Measurements from ENCODE around the gene LMNB1.
A peak's percentile ranks its signal among the peaks of the same experiment; 100 is the strongest.
"Not testable (repeated sequence)": the region's sequence is repeated elsewhere in the genome, so short reads cannot be mapped to it uniquely, and the experiment has no call there.

The LMNB1 gene

DNA sequence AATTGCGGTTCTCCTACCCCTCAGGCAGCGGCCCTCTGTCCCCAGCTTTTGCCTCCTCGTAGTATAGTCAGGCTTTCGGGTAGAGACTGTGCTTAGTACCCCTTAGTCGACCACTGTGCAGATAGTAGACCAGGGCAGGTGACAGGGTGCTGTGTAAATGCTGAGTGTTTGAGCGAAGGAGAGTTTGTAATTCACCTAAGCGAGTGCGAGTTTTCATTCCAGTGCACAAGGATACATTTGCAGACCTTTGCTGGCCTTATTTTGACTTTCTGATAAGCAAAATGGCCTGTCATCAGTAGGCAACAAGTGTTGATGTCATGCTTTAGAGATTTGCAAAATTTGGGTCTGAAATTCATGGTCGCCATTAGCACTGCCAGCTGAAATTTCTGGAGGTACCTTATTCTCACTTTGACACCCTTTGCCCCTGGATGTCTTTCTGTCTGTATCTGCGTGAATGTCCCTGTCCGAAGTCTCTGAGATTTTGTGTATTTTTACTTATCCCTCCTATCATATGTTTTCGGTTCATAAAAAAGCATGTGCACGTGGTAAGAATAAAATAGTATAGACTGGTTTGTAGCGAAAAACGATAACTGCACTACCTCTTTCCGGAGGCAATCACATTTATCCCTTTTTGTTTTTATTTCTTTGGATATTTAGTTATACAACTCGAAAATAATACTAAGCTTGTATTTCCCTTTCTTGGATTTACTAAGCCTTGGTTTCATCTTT lies 1.9 kb downstream of the LMNB1 start:
- H3K4me1 ChIP-seq (ENCODE audit: control insufficient read depth, insufficient read depth, low read length, poor library complexity, severe bottlenecking) = no peaks in the 10 kb centered on the region
- peak overlapping the region; percentile 92 for H3K4me3 ChIP-seq (ENCODE audit: extremely low read depth, insufficient read depth, low read length, poor library complexity, severe bottlenecking)
- peaks cover 24% of the 10 kb centered on the region for H3K36me3 ChIP-seq (ENCODE audit: control insufficient read depth, insufficient read depth, low read length)
- peak overlapping the region; percentile 96 for H3K27ac ChIP-seq (ENCODE audit: low read depth, low read length, severe bottlenecking)
- H3K9me3 ChIP-seq (ENCODE audit: control insufficient read depth, low read length) = peaks cover 4% of the 10 kb centered on the region
- WGBS, 2 experiments (ENCODE audit: insufficient coverage in 2 of 2) = 0% methylated on average over 6 to 7 of the region's 17 CpGs

DNA sequence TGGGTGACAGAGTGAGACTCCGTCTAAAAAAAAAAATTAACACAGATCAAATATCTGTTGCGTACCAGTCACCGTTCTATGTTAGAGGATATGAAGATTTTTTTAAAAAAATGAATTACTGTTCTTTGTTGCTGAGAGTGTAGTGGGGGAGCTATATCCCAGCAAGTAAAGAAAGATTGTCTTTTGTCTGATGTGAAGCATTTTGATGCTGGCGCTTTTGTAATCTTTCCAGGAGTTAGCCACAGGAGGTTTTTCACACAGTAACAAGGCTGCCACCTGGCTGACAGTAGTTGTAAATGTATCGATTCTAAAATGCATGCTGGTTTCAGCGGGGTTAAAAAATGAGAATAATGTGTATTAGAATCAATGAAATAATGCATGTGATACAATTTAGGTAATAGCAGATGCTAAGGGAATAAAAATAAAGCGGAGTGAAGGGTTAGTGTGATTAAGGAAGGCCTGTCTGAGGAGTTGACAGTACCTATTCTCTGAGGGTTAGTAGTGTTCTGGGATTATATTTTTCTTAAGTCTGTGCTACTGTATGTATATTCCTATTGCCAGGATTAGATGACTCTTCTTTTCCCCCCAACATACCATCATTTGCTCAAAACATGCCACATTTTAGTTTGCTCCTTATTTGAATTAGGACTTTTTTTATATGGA lies 3.4 kb downstream of the LMNB1 start:
- 39 to 46% methylated on average over 4 of the region's 7 CpGs for WGBS, 2 experiments (ENCODE audit: insufficient coverage in 2 of 2)
- H3K9me3 ChIP-seq (ENCODE audit: control insufficient read depth, low read length) = peaks cover 4% of the 10 kb centered on the region
- peak overlapping the region; percentile 92 for H3K4me3 ChIP-seq (ENCODE audit: extremely low read depth, insufficient read depth, low read length, poor library complexity, severe bottlenecking)
- H3K27ac ChIP-seq (ENCODE audit: low read depth, low read length, severe bottlenecking) = peak overlapping the region; percentile 10
- H3K4me1 ChIP-seq (ENCODE audit: control insufficient read depth, insufficient read depth, low read length, poor library complexity, severe bottlenecking) = no peaks in the 10 kb centered on the region
- H3K36me3 ChIP-seq (ENCODE audit: control insufficient read depth, insufficient read depth, low read length) = peaks cover 24% of the 10 kb centered on the region

DNA sequence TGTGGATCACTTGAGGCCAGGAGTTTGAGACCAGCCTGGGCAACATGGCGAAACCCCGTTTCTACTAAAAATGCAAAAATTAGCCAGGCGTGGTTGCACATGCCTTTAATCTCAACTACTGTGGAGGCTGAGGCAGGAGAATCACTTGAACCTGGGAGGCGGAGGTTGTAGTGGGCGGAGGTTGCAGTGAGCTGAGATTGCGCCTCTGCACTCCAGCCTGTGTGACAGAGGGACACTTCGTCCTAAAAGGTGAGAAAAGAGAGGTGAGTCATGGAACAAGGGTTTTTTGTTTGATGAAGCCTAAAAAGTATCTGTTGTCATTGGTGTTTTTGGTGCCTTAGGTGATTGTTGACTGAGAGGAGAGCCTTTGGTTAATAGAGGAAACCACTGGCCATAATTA lies 11.5 kb downstream of the LMNB1 start:
- H3K4me3 ChIP-seq (ENCODE audit: extremely low read depth, insufficient read depth, low read length, poor library complexity, severe bottlenecking); H3K4me1 ChIP-seq (ENCODE audit: control insufficient read depth, insufficient read depth, low read length, poor library complexity, severe bottlenecking); H3K9me3 ChIP-seq (ENCODE audit: control insufficient read depth, low read length): not testable (repeated sequence)
- H3K36me3 ChIP-seq (ENCODE audit: control insufficient read depth, insufficient read depth, low read length) = peaks cover 29% of the 10 kb centered on the region
- WGBS, 2 experiments (ENCODE audit: insufficient coverage in 2 of 2) = 90 to 96% methylated on average over 7 of the region's 7 CpGs
- peak overlapping the region; percentile 5 for H3K27ac ChIP-seq (ENCODE audit: low read depth, low read length, severe bottlenecking)

DNA sequence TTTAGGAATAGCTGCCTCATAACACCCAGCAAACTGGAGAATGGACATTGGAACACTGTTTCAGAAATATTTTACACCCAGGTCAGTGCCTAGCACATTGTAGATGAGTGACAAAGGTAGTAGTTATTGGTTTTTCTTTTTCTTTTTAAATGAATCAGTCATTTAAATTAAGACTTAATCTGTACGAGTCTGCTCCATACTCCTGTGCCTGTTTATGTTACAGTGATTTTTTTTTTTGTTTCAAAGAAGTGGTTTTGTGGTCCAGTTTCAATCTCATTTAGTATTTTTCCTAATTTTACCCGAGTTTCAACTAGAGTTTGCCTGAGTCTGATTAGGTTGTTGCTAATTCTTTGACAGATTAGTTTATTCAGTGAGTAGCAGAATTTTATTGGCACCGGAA lies 16.2 kb downstream of the LMNB1 start:
- no peaks in the 10 kb centered on the region for H3K9me3 ChIP-seq (ENCODE audit: control insufficient read depth, low read length)
- no peak overlapping the region for H3K4me3 ChIP-seq (ENCODE audit: extremely low read depth, insufficient read depth, low read length, poor library complexity, severe bottlenecking)
- H3K27ac ChIP-seq (ENCODE audit: low read depth, low read length, severe bottlenecking) = no peak overlapping the region
- peaks cover 3% of the 10 kb centered on the region for H3K4me1 ChIP-seq (ENCODE audit: control insufficient read depth, insufficient read depth, low read length, poor library complexity, severe bottlenecking)
- peaks cover 18% of the 10 kb centered on the region for H3K36me3 ChIP-seq (ENCODE audit: control insufficient read depth, insufficient read depth, low read length)
- 100% methylated on average over 1 of the region's 3 CpGs for WGBS, 2 experiments (ENCODE audit: insufficient coverage in 2 of 2)

DNA sequence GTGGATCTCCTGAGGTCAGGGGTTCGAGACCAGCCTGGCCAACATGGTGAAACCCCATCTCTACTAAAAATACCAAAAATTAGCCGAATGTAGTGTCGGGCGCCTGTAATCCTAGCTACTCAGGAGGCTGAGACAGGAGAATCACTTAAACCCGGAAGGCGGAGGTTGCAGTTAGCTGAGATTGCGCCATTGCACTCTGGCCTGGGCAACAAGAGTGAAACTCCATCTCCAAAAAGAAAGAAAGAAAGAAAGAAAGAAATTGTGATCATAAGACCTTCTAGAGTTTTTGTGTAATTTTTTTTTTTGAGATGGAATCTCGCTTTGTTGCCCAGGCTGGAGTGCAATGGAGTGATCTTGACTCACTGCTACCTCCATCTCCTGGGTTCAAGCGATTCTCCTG lies 16.7 kb downstream of the LMNB1 start:
- WGBS, 2 experiments (ENCODE audit: insufficient coverage in 2 of 2) = 85 to 87% methylated on average over 8 to 9 of the region's 9 CpGs

DNA sequence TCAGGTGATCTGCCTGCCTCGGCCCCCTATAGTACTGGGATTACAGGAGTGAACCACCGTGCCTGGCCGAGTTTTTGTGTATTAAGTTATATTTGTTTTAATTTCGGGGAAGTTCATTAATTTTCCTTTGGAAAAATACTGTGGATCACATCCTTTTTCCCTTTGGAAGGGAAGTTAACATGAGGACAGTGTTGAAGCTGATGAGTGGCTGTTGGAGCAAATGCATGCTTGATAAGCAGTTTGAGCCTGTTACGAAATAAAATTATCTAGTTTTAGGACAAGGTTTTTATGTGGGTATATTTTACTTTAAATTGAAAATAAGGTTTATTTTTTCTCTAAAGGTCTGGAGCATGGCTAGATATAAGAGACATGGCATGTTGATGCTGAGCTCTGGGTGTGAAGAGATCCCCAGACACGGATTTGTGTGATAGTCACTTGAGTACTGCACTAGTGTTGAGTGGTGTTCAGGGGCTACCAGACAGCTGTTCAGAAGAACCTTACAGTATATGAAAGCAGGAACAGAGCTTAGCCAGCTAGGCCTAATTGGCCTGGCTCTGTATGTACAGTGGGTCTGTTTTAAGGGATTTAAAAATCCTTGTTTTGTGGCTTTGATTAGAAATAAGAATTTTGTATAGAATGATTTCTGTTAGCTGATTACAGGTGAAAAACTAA lies 17.4 kb downstream of the LMNB1 start:
- no peaks in the 10 kb centered on the region for H3K9me3 ChIP-seq (ENCODE audit: control insufficient read depth, low read length)
- 81 to 90% methylated on average over 2 to 6 of the region's 6 CpGs for WGBS, 2 experiments (ENCODE audit: insufficient coverage in 2 of 2)
- H3K4me3 ChIP-seq (ENCODE audit: extremely low read depth, insufficient read depth, low read length, poor library complexity, severe bottlenecking) = no peak overlapping the region
- H3K36me3 ChIP-seq (ENCODE audit: control insufficient read depth, insufficient read depth, low read length) = peaks cover 11% of the 10 kb centered on the region
- H3K4me1 ChIP-seq (ENCODE audit: control insufficient read depth, insufficient read depth, low read length, poor library complexity, severe bottlenecking) = no peaks in the 10 kb centered on the region
- H3K27ac ChIP-seq (ENCODE audit: low read depth, low read length, severe bottlenecking) = no peak overlapping the region

More for the DNA sequence above, 16.7 kb downstream of the LMNB1 start:
- not testable (repeated sequence) for H3K27ac ChIP-seq (ENCODE audit: low read depth, low read length, severe bottlenecking); H3K4me3 ChIP-seq (ENCODE audit: extremely low read depth, insufficient read depth, low read length, poor library complexity, severe bottlenecking); H3K4me1 ChIP-seq (ENCODE audit: control insufficient read depth, insufficient read depth, low read length, poor library complexity, severe bottlenecking); H3K9me3 ChIP-seq (ENCODE audit: control insufficient read depth, low read length)
- H3K36me3 ChIP-seq (ENCODE audit: control insufficient read depth, insufficient read depth, low read length) = peaks cover 16% of the 10 kb centered on the region

DNA sequence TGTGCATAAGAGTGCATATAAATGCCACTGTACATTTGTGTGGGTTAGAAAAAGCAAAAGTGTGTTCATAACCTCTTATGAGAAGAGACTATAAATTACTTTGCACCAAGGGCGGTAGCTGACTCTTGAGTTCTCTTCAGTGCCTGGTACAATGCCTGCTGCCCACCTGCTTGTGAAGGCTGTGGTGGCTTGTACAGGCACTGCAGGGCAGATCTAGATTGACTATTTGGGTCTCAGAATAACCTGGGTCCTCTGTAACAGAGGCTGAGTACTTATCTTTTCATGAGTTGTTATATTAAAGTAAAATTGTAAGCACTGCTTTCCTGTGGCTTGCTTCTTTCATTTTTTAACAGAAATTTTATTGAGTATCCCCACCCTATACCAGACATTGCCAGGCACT lies 22.8 kb downstream of the LMNB1 start:
- H3K36me3 ChIP-seq (ENCODE audit: control insufficient read depth, insufficient read depth, low read length) = peaks cover 22% of the 10 kb centered on the region
- H3K4me1 ChIP-seq (ENCODE audit: control insufficient read depth, insufficient read depth, low read length, poor library complexity, severe bottlenecking) = peaks cover 4% of the 10 kb centered on the region
- WGBS, 2 experiments (ENCODE audit: insufficient coverage in 2 of 2) = 100% methylated on average over 1 of the region's 1 CpG; no CpG with 5 or more reads in 1 of the 2 experiments
- H3K4me3 ChIP-seq (ENCODE audit: extremely low read depth, insufficient read depth, low read length, poor library complexity, severe bottlenecking) = no peak overlapping the region
- peak overlapping the region; percentile 29 for H3K27ac ChIP-seq (ENCODE audit: low read depth, low read length, severe bottlenecking)
- H3K9me3 ChIP-seq (ENCODE audit: control insufficient read depth, low read length) = no peaks in the 10 kb centered on the region

DNA sequence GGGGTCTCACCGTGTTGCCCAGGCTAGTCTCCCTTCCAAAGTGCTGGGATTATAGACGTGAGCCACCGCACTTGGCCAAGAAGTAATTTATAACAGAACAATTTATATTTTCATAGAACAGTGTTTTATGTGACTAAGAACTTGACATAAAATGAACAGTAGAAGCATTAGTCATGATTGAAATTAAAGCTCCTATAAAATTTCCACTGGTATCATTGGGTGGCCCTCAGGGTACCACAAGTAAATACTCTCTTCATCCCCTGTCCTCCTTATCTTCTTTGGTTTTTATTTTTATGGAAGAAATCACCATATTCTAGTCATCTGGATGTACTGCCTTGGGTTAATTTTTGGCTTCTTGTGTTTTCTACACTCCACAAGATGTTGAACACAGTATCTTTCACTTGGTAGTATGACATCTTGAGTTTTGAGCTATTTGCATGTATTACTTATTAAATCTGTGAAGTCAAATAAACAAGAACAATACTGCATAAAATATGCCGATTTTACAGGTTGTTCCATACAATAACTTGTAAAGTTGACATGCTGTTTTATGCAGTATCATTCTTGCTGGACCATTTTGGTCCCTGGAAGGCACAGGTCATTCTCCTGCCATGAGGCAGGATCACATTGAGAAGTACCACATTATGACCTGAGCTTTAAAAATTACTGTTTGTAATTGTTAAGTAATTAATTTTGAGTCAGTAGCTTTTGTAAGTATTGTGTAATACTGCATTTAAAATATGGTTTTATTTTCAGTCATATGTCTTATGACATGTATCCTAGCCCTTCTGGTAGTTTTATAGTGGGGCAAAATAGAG lies 24.4 kb downstream of the LMNB1 start:
- Histone ChIP-seq H3K9me3 (ENCODE audit: control insufficient read depth, low read length) (no peaks in the 10 kb centered on the region), H3K4me3 (ENCODE audit: extremely low read depth, insufficient read depth, low read length, poor library complexity, severe bottlenecking) (no peak overlapping the region), H3K4me1 (ENCODE audit: control insufficient read depth, insufficient read depth, low read length, poor library complexity, severe bottlenecking) (peaks cover 4% of the 10 kb centered on the region), H3K36me3 (ENCODE audit: control insufficient read depth, insufficient read depth, low read length) (peaks cover 38% of the 10 kb centered on the region), H3K27ac (ENCODE audit: low read depth, low read length, severe bottlenecking) (no peak overlapping the region)
- WGBS, 2 experiments (ENCODE audit: insufficient coverage in 2 of 2) = 75% methylated on average over 2 of the region's 4 CpGs; no CpG with 5 or more reads in 1 of the 2 experiments

DNA sequence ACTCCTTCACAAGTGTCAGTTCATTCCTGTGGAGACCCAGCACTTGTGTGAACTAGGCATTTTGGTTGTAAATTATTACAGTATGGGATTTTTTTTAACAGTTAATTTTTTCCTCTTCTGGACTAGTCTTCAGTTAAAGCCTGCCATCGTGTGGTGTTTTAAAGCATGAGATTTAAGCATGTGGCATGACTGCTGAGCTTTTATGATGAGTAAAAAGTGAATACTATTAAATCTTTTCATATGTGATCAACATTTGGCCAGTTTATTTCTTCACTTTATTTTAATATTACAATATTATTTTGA lies 25.0 kb downstream of the LMNB1 start:
- Histone ChIP-seq H3K27ac (ENCODE audit: low read depth, low read length, severe bottlenecking) (no peak overlapping the region), H3K9me3 (ENCODE audit: control insufficient read depth, low read length) (no peaks in the 10 kb centered on the region), H3K4me3 (ENCODE audit: extremely low read depth, insufficient read depth, low read length, poor library complexity, severe bottlenecking) (no peak overlapping the region), H3K4me1 (ENCODE audit: control insufficient read depth, insufficient read depth, low read length, poor library complexity, severe bottlenecking) (peaks cover 4% of the 10 kb centered on the region), H3K36me3 (ENCODE audit: control insufficient read depth, insufficient read depth, low read length) (peaks cover 44% of the 10 kb centered on the region)
- WGBS, 2 experiments (ENCODE audit: insufficient coverage in 2 of 2) = no CpG with 5 or more reads among the region's 1 CpG

DNA sequence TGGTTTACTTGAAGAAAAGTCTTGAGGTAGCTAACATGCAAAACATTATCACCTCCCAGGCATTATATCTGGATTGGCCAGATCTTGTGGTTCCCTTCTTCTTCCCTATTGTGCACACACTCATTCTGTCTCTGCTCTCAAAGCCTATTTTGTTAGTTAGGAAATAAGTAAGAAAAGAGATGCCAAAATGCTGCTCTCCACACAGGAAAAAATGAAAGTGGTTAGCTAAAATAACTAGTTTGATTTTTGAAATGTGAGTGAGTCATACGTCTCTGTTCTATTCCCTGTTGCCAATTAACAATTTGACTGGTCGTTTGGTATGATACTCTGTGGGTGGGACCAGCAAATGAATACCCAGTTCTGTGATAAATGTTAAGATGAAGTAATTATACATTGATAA lies 28.1 kb downstream of the LMNB1 start:
- no peaks in the 10 kb centered on the region for H3K9me3 ChIP-seq (ENCODE audit: control insufficient read depth, low read length)
- peaks cover 55% of the 10 kb centered on the region for H3K36me3 ChIP-seq (ENCODE audit: control insufficient read depth, insufficient read depth, low read length)
- no peak overlapping the region for H3K4me3 ChIP-seq (ENCODE audit: extremely low read depth, insufficient read depth, low read length, poor library complexity, severe bottlenecking)
- 100% methylated on average over 1 of the region's 2 CpGs; no CpG with 5 or more reads in 1 of the 2 experiments for WGBS, 2 experiments (ENCODE audit: insufficient coverage in 2 of 2)
- peaks cover 15% of the 10 kb centered on the region for H3K4me1 ChIP-seq (ENCODE audit: control insufficient read depth, insufficient read depth, low read length, poor library complexity, severe bottlenecking)
- H3K27ac ChIP-seq (ENCODE audit: low read depth, low read length, severe bottlenecking) = no peak overlapping the region

Data from mesodermal cell (in vitro differentiated cells).